Measurements from ENCODE around the gene INTS14.

INTS14 gene

GRCh38 chr15:65612949-65613744 is 2.2 kb upstream of the INTS14 start:
- Histone ChIP-seq H3K27ac (ENCODE audit: low read length) (no peak overlapping the region), H3K36me3 (ENCODE audit: control insufficient read depth, insufficient read depth, low read length) (no peaks in the 10 kb centered on the region), H3K4me3 (ENCODE audit: low read length) (no peak overlapping the region), H3K4me1 (ENCODE audit: control insufficient read depth, insufficient read depth, low read length) (peaks cover 4% of the 10 kb centered on the region; the same call in 1 of the 2 replicates), H3K9me3 (ENCODE audit: control insufficient read depth, insufficient read depth, low read length) (no peaks in the 10 kb centered on the region), H3K27me3 (ENCODE audit: control insufficient read depth, insufficient read depth, low read length) (no peaks in the 10 kb centered on the region)
- no peak for DNase-seq (ENCODE audit: low read depth, low spot score)
- no CpG with 5 or more reads among the region's 6 CpGs for WGBS (ENCODE audit: insufficient coverage, insufficient read length)

- Histone ChIP-seq H3K9me3 (ENCODE audit: control insufficient read depth, insufficient read depth, low read length) (no peaks in the 10 kb centered on the region), H3K27ac (ENCODE audit: low read length) (no peak overlapping the region), H3K36me3 (ENCODE audit: control insufficient read depth, insufficient read depth, low read length) (no peaks in the 10 kb centered on the region), H3K4me1 (ENCODE audit: control insufficient read depth, insufficient read depth, low read length) (peaks cover 4% of the 10 kb centered on the region; the same call in 1 of the 2 replicates), H3K27me3 (ENCODE audit: control insufficient read depth, insufficient read depth, low read length) (no peaks in the 10 kb centered on the region), H3K4me3 (ENCODE audit: low read length) (no peak overlapping the region)
- DNase-seq (ENCODE audit: low read depth, low spot score), result no peak
- WGBS (ENCODE audit: insufficient coverage, insufficient read length), result no CpG with 5 or more reads among the region's 2 CpGs
These were observed 1.6 kb upstream of the INTS14 start for GRCh38 chr15:65612616-65612946.

GRCh38 chr15:65611888-65612615 is 1.1 kb upstream of the INTS14 start:
- no CpG with 5 or more reads among the region's 5 CpGs for WGBS (ENCODE audit: insufficient coverage, insufficient read length)
- no peak for DNase-seq (ENCODE audit: low read depth, low spot score)
- Histone ChIP-seq H3K27me3 (ENCODE audit: control insufficient read depth, insufficient read depth, low read length) (no peaks in the 10 kb centered on the region), H3K27ac (ENCODE audit: low read length) (no peak overlapping the region), H3K9me3 (ENCODE audit: control insufficient read depth, insufficient read depth, low read length) (no peaks in the 10 kb centered on the region), H3K4me3 (ENCODE audit: low read length) (peak overlapping the region; percentile 51; the same call in 1 of the 2 replicates), H3K36me3 (ENCODE audit: control insufficient read depth, insufficient read depth, low read length) (no peaks in the 10 kb centered on the region; the same call in 1 of the 2 replicates), H3K4me1 (ENCODE audit: control insufficient read depth, insufficient read depth, low read length) (peaks cover 4% of the 10 kb centered on the region; the same call in 1 of the 2 replicates)

- H3K4me3 ChIP-seq (ENCODE audit: low read length), result no peak overlapping the region
- DNase-seq (ENCODE audit: low read depth, low spot score), result no peak
- no peaks in the 10 kb centered on the region for H3K9me3 ChIP-seq (ENCODE audit: control insufficient read depth, insufficient read depth, low read length)
- H3K36me3 ChIP-seq (ENCODE audit: control insufficient read depth, insufficient read depth, low read length), result peaks cover 2% of the 10 kb centered on the region; the same call in 1 of the 2 replicates
- WGBS (ENCODE audit: insufficient coverage, insufficient read length), result no CpG with 5 or more reads among the region's 1 CpG
- H3K27ac ChIP-seq (ENCODE audit: low read length), result no peak overlapping the region
- H3K4me1 ChIP-seq (ENCODE audit: control insufficient read depth, insufficient read depth, low read length), result no peaks in the 10 kb centered on the region
- no peaks in the 10 kb centered on the region for H3K27me3 ChIP-seq (ENCODE audit: control insufficient read depth, insufficient read depth, low read length)
These were observed 7.4 kb downstream of the INTS14 start for GRCh38 chr15:65603559-65603958.

- no peaks in the 10 kb centered on the region for H3K27me3 ChIP-seq (ENCODE audit: control insufficient read depth, insufficient read depth, low read length)
- no peaks in the 10 kb centered on the region for H3K9me3 ChIP-seq (ENCODE audit: control insufficient read depth, insufficient read depth, low read length)
- H3K36me3 ChIP-seq (ENCODE audit: control insufficient read depth, insufficient read depth, low read length), result peaks cover 2% of the 10 kb centered on the region; the same call in 1 of the 2 replicates
- no peak overlapping the region for H3K4me3 ChIP-seq (ENCODE audit: low read length)
- no peaks in the 10 kb centered on the region for H3K4me1 ChIP-seq (ENCODE audit: control insufficient read depth, insufficient read depth, low read length)
- DNase-seq (ENCODE audit: low read depth, low spot score), result no peak
- H3K27ac ChIP-seq (ENCODE audit: low read length), result no peak overlapping the region
- no CpG with 5 or more reads among the region's 2 CpGs for WGBS (ENCODE audit: insufficient coverage, insufficient read length)
These were observed 7.8 kb downstream of the INTS14 start for GRCh38 chr15:65603134-65603533.

GRCh38 chr15:65599677-65600076 is 11.3 kb downstream of the INTS14 start:
- peaks cover 3% of the 10 kb centered on the region; the same call in 1 of the 2 replicates for H3K36me3 ChIP-seq (ENCODE audit: control insufficient read depth, insufficient read depth, low read length)
- no peak for DNase-seq (ENCODE audit: low read depth, low spot score)
- H3K4me1 ChIP-seq (ENCODE audit: control insufficient read depth, insufficient read depth, low read length), result no peaks in the 10 kb centered on the region
- H3K4me3 ChIP-seq (ENCODE audit: low read length), result no peak overlapping the region
- no peak overlapping the region for H3K27ac ChIP-seq (ENCODE audit: low read length)
- H3K27me3 ChIP-seq (ENCODE audit: control insufficient read depth, insufficient read depth, low read length), result no peaks in the 10 kb centered on the region
- no peaks in the 10 kb centered on the region for H3K9me3 ChIP-seq (ENCODE audit: control insufficient read depth, insufficient read depth, low read length)
- no CpG with 5 or more reads among the region's 5 CpGs for WGBS (ENCODE audit: insufficient coverage, insufficient read length)

GRCh38 chr15:65598468-65598867 is 12.5 kb downstream of the INTS14 start:
- no peak overlapping the region for H3K4me3 ChIP-seq (ENCODE audit: low read length)
- DNase-seq (ENCODE audit: low read depth, low spot score), result no peak
- WGBS (ENCODE audit: insufficient coverage, insufficient read length), result 100% methylated on average over 2 of the region's 2 CpGs

GRCh38 chr15:65595960-65596359 is 15.0 kb downstream of the INTS14 start:
- no peak for DNase-seq (ENCODE audit: low read depth, low spot score)
- 100% methylated on average over 1 of the region's 3 CpGs for WGBS (ENCODE audit: insufficient coverage, insufficient read length)
- H3K36me3 ChIP-seq (ENCODE audit: control insufficient read depth, insufficient read depth, low read length), result peaks cover 7% of the 10 kb centered on the region; the same call in 1 of the 2 replicates

More at GRCh38 chr15:65598468-65598867, 12.5 kb downstream of the INTS14 start:
- Histone ChIP-seq H3K4me1 (ENCODE audit: control insufficient read depth, insufficient read depth, low read length) (no peaks in the 10 kb centered on the region), H3K27me3 (ENCODE audit: control insufficient read depth, insufficient read depth, low read length) (no peaks in the 10 kb centered on the region), H3K9me3 (ENCODE audit: control insufficient read depth, insufficient read depth, low read length) (no peaks in the 10 kb centered on the region), H3K27ac (ENCODE audit: low read length) (no peak overlapping the region), H3K36me3 (ENCODE audit: control insufficient read depth, insufficient read depth, low read length) (peaks cover 5% of the 10 kb centered on the region; the same call in 1 of the 2 replicates)

GRCh38 chr15:65587094-65587493 is 23.8 kb downstream of the INTS14 start:
- DNase-seq (ENCODE audit: low read depth, low spot score), result no peak
- H3K9me3 ChIP-seq (ENCODE audit: control insufficient read depth, insufficient read depth, low read length), result no peaks in the 10 kb centered on the region
- H3K36me3 ChIP-seq (ENCODE audit: control insufficient read depth, insufficient read depth, low read length), result peaks cover 3% of the 10 kb centered on the region; the same call in 1 of the 2 replicates
- H3K27me3 ChIP-seq (ENCODE audit: control insufficient read depth, insufficient read depth, low read length), result no peaks in the 10 kb centered on the region
- H3K27ac ChIP-seq (ENCODE audit: low read length), result no peak overlapping the region
- H3K4me1 ChIP-seq (ENCODE audit: control insufficient read depth, insufficient read depth, low read length), result no peaks in the 10 kb centered on the region
- no CpG with 5 or more reads among the region's 1 CpG for WGBS (ENCODE audit: insufficient coverage, insufficient read length)
- H3K4me3 ChIP-seq (ENCODE audit: low read length), result no peak overlapping the region

More at GRCh38 chr15:65595960-65596359, 15.0 kb downstream of the INTS14 start:
- H3K27ac ChIP-seq (ENCODE audit: low read length), result no peak overlapping the region
- no peaks in the 10 kb centered on the region for H3K9me3 ChIP-seq (ENCODE audit: control insufficient read depth, insufficient read depth, low read length)
- H3K4me1 ChIP-seq (ENCODE audit: control insufficient read depth, insufficient read depth, low read length), result no peaks in the 10 kb centered on the region
- H3K27me3 ChIP-seq (ENCODE audit: control insufficient read depth, insufficient read depth, low read length), result no peaks in the 10 kb centered on the region
- no peak overlapping the region for H3K4me3 ChIP-seq (ENCODE audit: low read length)

- H3K4me3 ChIP-seq (ENCODE audit: low read length), result no peak overlapping the region
- DNase-seq (ENCODE audit: low read depth, low spot score), result no peak
- H3K27ac ChIP-seq (ENCODE audit: low read length), result no peak overlapping the region
- no peaks in the 10 kb centered on the region for H3K4me1 ChIP-seq (ENCODE audit: control insufficient read depth, insufficient read depth, low read length)
- H3K9me3 ChIP-seq (ENCODE audit: control insufficient read depth, insufficient read depth, low read length), result no peaks in the 10 kb centered on the region
- H3K27me3 ChIP-seq (ENCODE audit: control insufficient read depth, insufficient read depth, low read length), result no peaks in the 10 kb centered on the region
- peaks cover 2% of the 10 kb centered on the region; the same call in 1 of the 2 replicates for H3K36me3 ChIP-seq (ENCODE audit: control insufficient read depth, insufficient read depth, low read length)
These were observed 26.7 kb downstream of the INTS14 start for GRCh38 chr15:65584241-65584640.
